Kidney epithelial cell (primary cell): ENCODE measurements around the gene MNAT1. TPM values are rescaled to one million over a fixed set of nuclear protein-coding genes. Genes with fewer than 3 reads are reported as not detected.

Experiments used
- DNase-seq: peaks from one replicate; pipeline ENCODE4 v3.0.0-alpha.2; 2010; ENCODE audit warnings: low read depth
- H3K27me3 ChIP-seq: 2 replicates; pipeline ENCODE4 v1.6.0; 2011; ENCODE audit warnings: low read length; ENCODE audit not compliant: control insufficient read depth, insufficient read depth
- H3K36me3 ChIP-seq: 2 replicates; pipeline ENCODE4 v1.5.1; 2011; ENCODE audit warnings: low read length; ENCODE audit not compliant: control insufficient read depth, insufficient read depth
- H3K4me3 ChIP-seq: 2 replicates; pipeline ENCODE4 v1.5.1; 2011; ENCODE audit warnings: low read depth, mild to moderate bottlenecking, control low read depth, low read length
- total RNA-seq: library from RNA; depleted of rRNA; stranded (reverse); fragments of >200 nt; gene quantifications from 2 replicates; pipeline ENCODE4 v1.2.3, GENCODE V29; 2015
- TF ChIP-seq, protein P1 (sequence below): IDR thresholded peaks from 2 replicates; pipeline ENCODE4 v1.5.1; 2011; ENCODE audit warnings: mild to moderate bottlenecking, moderate library complexity, low read length, control low read depth, inconsistent platforms; ENCODE audit not compliant: insufficient read depth, poor library complexity, severe bottlenecking

MNAT1 gene
- total RNA-seq, 1 donor from 2014 or later = 49.2 TPM

DNA sequence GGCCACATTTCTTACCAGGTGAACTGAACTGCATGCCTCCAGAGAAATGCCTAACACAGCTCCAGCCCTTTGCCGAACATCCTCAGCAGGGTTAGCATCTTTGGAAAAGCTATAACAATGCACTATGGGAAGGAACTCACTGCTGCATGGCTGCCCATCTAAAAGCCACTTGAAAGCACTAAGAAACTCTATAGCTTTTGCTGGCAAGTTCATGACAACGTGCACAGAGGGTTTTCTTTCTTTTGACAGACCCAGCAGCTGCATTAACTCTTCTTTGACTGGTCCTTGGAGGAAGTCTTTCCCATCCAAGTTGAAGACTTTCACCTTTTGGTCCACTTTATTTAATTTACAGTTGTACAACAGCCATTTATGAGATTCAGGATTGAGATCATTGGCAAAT, 241.0 kb downstream of the MNAT1 start:
- TF ChIP-seq, protein P1, sequence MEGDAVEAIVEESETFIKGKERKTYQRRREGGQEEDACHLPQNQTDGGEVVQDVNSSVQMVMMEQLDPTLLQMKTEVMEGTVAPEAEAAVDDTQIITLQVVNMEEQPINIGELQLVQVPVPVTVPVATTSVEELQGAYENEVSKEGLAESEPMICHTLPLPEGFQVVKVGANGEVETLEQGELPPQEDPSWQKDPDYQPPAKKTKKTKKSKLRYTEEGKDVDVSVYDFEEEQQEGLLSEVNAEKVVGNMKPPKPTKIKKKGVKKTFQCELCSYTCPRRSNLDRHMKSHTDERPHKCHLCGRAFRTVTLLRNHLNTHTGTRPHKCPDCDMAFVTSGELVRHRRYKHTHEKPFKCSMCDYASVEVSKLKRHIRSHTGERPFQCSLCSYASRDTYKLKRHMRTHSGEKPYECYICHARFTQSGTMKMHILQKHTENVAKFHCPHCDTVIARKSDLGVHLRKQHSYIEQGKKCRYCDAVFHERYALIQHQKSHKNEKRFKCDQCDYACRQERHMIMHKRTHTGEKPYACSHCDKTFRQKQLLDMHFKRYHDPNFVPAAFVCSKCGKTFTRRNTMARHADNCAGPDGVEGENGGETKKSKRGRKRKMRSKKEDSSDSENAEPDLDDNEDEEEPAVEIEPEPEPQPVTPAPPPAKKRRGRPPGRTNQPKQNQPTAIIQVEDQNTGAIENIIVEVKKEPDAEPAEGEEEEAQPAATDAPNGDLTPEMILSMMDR = no peak
- H3K36me3 ChIP-seq = no peaks in the 10 kb centered on the region

DNA sequence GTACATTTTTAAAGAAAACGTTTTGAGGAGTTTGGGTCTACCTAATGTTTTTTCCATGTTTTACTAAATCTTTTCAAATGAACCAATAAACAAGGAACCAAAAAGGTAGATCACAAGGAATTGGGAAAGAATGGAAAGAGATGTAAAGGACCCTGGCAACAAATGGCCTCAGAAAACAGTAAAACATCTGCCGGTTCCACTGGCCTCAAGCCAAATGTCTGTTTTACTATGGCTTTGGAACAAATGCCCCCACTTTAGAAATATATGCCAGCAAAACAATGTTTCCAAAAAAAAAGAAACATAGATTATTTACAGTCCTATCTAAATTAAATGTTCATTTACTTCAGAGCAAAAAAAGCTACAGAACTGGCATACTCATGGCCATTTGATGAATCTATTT, 243.3 kb downstream of the MNAT1 start:
- H3K36me3 ChIP-seq = no peaks in the 10 kb centered on the region
- TF ChIP-seq, protein P1 = no peak
- no peak for DNase-seq
- no peaks in the 10 kb centered on the region for H3K27me3 ChIP-seq
- no peak overlapping the region for H3K4me3 ChIP-seq

More for the DNA sequence above, 241.0 kb downstream of the MNAT1 start:
- DNase-seq = no peak
- Histone ChIP-seq H3K4me3 (no peak overlapping the region), H3K27me3 (no peaks in the 10 kb centered on the region)

DNA sequence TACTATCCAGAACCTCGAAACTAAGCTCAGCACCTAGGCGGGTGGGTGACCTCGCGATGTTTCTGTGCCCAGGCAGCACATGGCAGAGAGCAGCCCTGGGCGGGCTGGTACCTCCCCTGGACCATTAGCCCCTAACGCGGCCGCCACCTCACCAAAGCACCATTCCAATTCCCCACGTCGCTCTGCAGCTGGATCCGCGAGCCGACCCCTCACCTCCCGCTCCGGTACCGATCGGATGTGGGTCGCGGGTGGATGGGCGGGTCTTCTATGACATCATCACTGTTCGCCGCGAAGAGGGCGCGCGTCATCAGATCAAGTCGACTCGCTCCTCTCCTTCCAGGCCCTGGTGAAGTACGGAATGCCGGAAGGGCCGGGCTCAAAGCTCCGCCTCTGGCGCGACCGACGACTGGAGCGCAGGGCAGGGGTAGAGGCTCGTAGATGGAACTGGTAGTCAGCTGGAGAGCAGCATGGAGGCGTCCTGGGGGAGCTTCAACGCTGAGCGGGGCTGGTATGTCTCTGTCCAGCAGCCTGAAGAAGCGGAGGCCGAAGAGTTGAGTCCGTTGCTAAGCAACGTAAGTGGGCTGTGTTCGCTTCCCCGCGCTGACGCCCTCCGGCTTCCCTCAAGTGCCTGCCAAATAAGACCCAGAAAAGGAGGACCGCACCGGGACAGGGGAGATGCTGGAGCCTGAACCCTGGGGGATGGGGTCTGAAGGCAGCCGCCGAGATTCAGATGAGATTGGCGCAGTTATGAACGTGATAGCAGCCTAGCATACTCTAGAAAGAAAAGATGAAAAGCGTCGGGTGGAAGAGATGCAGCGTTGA, 246.5 kb downstream of the MNAT1 start, which contains the start of the genes SLC38A6 and TRMT5:
SLC38A6 (plus strand) TSS at position 435 of the 822 bp plus-strand sequence; CDS start at position 468, 33 bp downstream.
TRMT5 (minus strand) TSS at position 269 of the 822 bp plus-strand sequence; CDS start at position 163, 106 bp downstream.
- no peaks in the 10 kb centered on the region for H3K36me3 ChIP-seq
- no peaks in the 10 kb centered on the region for H3K27me3 ChIP-seq
- peak within 1 kb of the TSS; percentile 70 for H3K4me3 ChIP-seq
- TF ChIP-seq, protein P1 = no peak
- DNase-seq = peak; percentile 81

DNA sequence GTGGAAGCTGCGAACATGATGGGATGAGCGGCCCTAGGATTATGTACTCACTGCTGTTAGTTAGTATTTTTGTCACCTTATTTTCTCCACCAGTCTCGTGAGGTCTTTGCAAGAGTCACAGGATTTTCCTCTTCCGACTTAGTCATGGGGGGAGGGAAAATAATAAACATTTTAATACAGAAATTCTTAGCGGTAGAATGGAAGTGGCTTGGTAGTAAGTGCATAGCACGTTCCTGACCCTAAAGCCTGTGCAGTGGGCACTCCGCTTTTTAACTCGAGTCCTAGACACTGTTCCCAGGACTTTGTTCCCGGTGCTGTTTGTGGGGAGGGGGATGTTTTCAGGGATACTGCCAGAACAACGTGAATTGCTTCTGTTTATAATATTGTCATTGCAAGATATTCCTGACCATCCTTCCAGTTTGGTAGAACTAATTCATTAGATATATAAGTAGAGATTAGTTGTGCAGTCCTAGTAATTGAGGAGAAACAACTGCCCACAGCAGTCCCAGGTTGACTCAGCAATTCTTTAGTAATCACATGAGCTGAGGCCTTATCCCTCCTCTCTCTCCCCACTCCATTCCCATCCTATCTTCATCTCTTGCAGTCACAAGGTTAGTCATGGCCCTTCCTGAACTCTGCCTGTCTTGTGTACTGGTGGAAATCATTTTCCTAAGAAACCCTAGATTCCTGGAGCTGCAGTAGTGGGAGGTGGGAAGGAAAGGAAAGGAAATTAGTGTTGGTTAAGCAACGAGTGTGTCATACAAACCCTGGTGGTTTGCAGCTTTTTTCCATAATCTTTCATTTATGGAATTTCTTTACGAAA, 247.3 kb downstream of the MNAT1 start:
- Histone ChIP-seq H3K27me3 (no peaks in the 10 kb centered on the region), H3K36me3 (no peaks in the 10 kb centered on the region), H3K4me3 (peak overlapping the region; percentile 70)
- peak; percentile 64 for DNase-seq
- TF ChIP-seq, protein P1 = no peak

DNA sequence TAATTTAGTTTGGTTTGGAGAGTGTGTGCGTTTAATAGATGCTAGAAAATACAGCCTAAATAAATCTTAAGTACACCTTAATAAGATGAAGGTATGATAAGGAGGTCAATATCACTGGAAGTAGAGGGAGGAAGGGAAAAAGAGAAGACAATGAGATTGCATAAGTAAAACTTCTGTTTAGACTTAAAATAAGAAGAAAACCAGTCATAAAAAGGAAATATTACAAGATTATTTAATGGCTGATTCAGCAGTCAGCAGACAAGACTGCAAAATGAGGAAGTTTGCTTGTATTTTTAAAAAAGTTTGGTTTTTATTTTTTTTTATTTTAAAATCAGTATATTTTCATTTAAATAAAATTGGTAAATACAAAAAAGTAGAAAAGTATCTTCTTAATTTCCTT, 249.6 kb downstream of the MNAT1 start:
- DNase-seq = no peak
- Histone ChIP-seq H3K4me3 (no peak overlapping the region), H3K27me3 (no peaks in the 10 kb centered on the region), H3K36me3 (no peaks in the 10 kb centered on the region)
- TF ChIP-seq, protein P1 = no peak
